NCI-H1105 treated with DMSO at 0.1 percent for 48 hours (cell line): ENCODE data around the gene ELOVL1.

Experiments used
- DNase-seq: peaks from one replicate; lab custom pipeline; 2025; lab: John Stamatoyannopoulos, UW

The ELOVL1 gene

GRCh38 chr1:43354936-43355335 lies 12.9 kb downstream of the ELOVL1 start:
- DNase-seq: no peak

GRCh38 chr1:43354471-43354870 lies 13.3 kb downstream of the ELOVL1 start:
- no peak for DNase-seq

GRCh38 chr1:43352881-43353280 lies 14.9 kb downstream of the ELOVL1 start:
- no peak for DNase-seq

GRCh38 chr1:43352351-43352705 lies 15.5 kb downstream of the ELOVL1 start:
- DNase-seq: no peak

- no peak for DNase-seq
Observed at GRCh38 chr1:43351421-43352350, 16.1 kb downstream of the ELOVL1 start.

- no peak for DNase-seq
Observed at GRCh38 chr1:43350976-43351375, 16.8 kb downstream of the ELOVL1 start.

GRCh38 chr1:43349594-43350306 lies 18.1 kb downstream of the ELOVL1 start:
- DNase-seq: no peak

- peak; percentile 93 for DNase-seq
Observed at GRCh38 chr1:43348809-43349593, 18.8 kb downstream of the ELOVL1 start.

- DNase-seq: peak; percentile 90
Observed at GRCh38 chr1:43348343-43348808, 19.4 kb downstream of the ELOVL1 start.

GRCh38 chr1:43346636-43347035 lies 21.2 kb downstream of the ELOVL1 start:
- DNase-seq: no peak

- no peak for DNase-seq
Observed at GRCh38 chr1:43345120-43345519, 22.7 kb downstream of the ELOVL1 start.

GRCh38 chr1:43344267-43344850 lies 23.5 kb downstream of the ELOVL1 start:
- no peak for DNase-seq

- DNase-seq: no peak
Observed at GRCh38 chr1:43340559-43340958, 27.3 kb downstream of the ELOVL1 start.

GRCh38 chr1:43339584-43340232 lies 28.1 kb downstream of the ELOVL1 start:
- no peak for DNase-seq

- no peak for DNase-seq
Observed at GRCh38 chr1:43338001-43338400, 29.8 kb downstream of the ELOVL1 start.

- no peak for DNase-seq
Observed at GRCh38 chr1:43337588-43337987, 30.2 kb downstream of the ELOVL1 start, which contains the start of gene MPL. MPL (plus strand) TSS chr1:43337818; CDS start chr1:43337849, 31 bp downstream.

- no peak for DNase-seq
Observed at GRCh38 chr1:43334453-43335205, 33.2 kb downstream of the ELOVL1 start.

GRCh38 chr1:43331688-43332087 lies 36.1 kb downstream of the ELOVL1 start:
- DNase-seq: no peak

- no peak for DNase-seq
Observed at GRCh38 chr1:43329995-43330751, 37.6 kb downstream of the ELOVL1 start.
